Measurements from ENCODE around the gene TERT. TPM values are rescaled to one million over a fixed set of nuclear protein-coding genes. Genes with fewer than 3 reads are reported as not detected.
A peak's percentile ranks its signal among the peaks of the same experiment; 100 is the strongest.

Gene TERT
- total RNA-seq, 2 donors from 2014 or later, result 3.5 to 16.6 TPM

- no peak overlapping the region for H3K27ac Mint-ChIP-seq
- H3K36me3 Mint-ChIP-seq, result peaks cover 5 to 9% of the 10 kb centered on the region in 2 donors
- no peaks in the 10 kb centered on the region for H3K9me3 Mint-ChIP-seq
- ATAC-seq (no peak), DNase-seq (ENCODE audit: low spot score in 2 of 2) (no peak)
Observed at GRCh38 chr5:1324301-1324700, 29.4 kb upstream of the TERT start.

GRCh38 chr5:1323803-1324173, 28.9 kb upstream of the TERT start:
- Mint-ChIP-seq H3K27ac (no peak overlapping the region), H3K9me3 (no peaks in the 10 kb centered on the region), H3K36me3 (peaks cover 5 to 9% of the 10 kb centered on the region in 2 donors)
- DNase-seq (ENCODE audit: low spot score in 2 of 2) (no peak), ATAC-seq (no peak)

- Mint-ChIP-seq H3K9me3 (no peaks in the 10 kb centered on the region), H3K36me3 (peaks cover 9 to 11% of the 10 kb centered on the region in 2 donors), H3K27ac (no peak overlapping the region)
- no peak for ATAC-seq
- DNase-seq (ENCODE audit: low spot score in 2 of 2), result peak in 1 of 2 donors; percentile 49
Observed at GRCh38 chr5:1322955-1323802, 28.3 kb upstream of the TERT start.

- DNase-seq (ENCODE audit: low spot score in 2 of 2) (peak in 1 of 2 donors; percentile 50), ATAC-seq (no peak)
- H3K36me3 Mint-ChIP-seq, result peaks cover 9 to 16% of the 10 kb centered on the region in 2 donors
- no peak overlapping the region for H3K27ac Mint-ChIP-seq
- no peaks in the 10 kb centered on the region for H3K9me3 Mint-ChIP-seq
Observed at GRCh38 chr5:1322036-1322900, 27.4 kb upstream of the TERT start.

- H3K27ac Mint-ChIP-seq, result peak overlapping the region in 1 of 2 donors; percentile 68
- H3K9me3 Mint-ChIP-seq, result no peaks in the 10 kb centered on the region
- peaks cover 9 to 22% of the 10 kb centered on the region in 2 donors for H3K36me3 Mint-ChIP-seq
- ATAC-seq (no peak), DNase-seq (ENCODE audit: low spot score in 2 of 2) (peak in 1 of 2 donors; percentile 44)
Observed at GRCh38 chr5:1321576-1321975, 26.7 kb upstream of the TERT start.

GRCh38 chr5:1320436-1321344, 25.8 kb upstream of the TERT start:
- DNase-seq (ENCODE audit: low spot score in 2 of 2) (peak in 1 of 2 donors; percentile 49), ATAC-seq (no peak)
- peaks cover 5 to 22% of the 10 kb centered on the region in 2 donors for H3K36me3 Mint-ChIP-seq
- no peaks in the 10 kb centered on the region for H3K9me3 Mint-ChIP-seq
- H3K27ac Mint-ChIP-seq, result peak overlapping the region; percentile 55 to 68

GRCh38 chr5:1319436-1320256, 24.8 kb upstream of the TERT start:
- peak in 1 of 2 donors; percentile 54 for DNase-seq (ENCODE audit: low spot score in 2 of 2)
- Mint-ChIP-seq H3K9me3 (no peaks in the 10 kb centered on the region), H3K36me3 (peaks cover 5 to 22% of the 10 kb centered on the region in 2 donors), H3K27ac (peak overlapping the region; percentile 17 to 55)
- ATAC-seq, result no peak

- Mint-ChIP-seq H3K27ac (no peak overlapping the region), H3K36me3 (peaks cover 5 to 22% of the 10 kb centered on the region in 2 donors), H3K9me3 (no peaks in the 10 kb centered on the region)
- DNase-seq (ENCODE audit: low spot score in 2 of 2) (peak in 1 of 2 donors; percentile 37), ATAC-seq (no peak)
Observed at GRCh38 chr5:1318659-1319251, 23.9 kb upstream of the TERT start.

GRCh38 chr5:1317921-1318565, 23.2 kb upstream of the TERT start:
- DNase-seq (ENCODE audit: low spot score in 2 of 2) (peak in 1 of 2 donors; percentile 35), ATAC-seq (no peak)
- H3K36me3 Mint-ChIP-seq, result peaks cover 5 to 22% of the 10 kb centered on the region in 2 donors
- H3K9me3 Mint-ChIP-seq, result no peaks in the 10 kb centered on the region
- no peak overlapping the region for H3K27ac Mint-ChIP-seq

- DNase-seq (ENCODE audit: low spot score in 2 of 2) (no peak), ATAC-seq (peak; percentile 11 to 14)
- peak overlapping the region; percentile 89 to 90 for H3K27ac Mint-ChIP-seq
- no peaks in the 10 kb centered on the region for H3K9me3 Mint-ChIP-seq
- peaks cover 5 to 22% of the 10 kb centered on the region in 2 donors for H3K36me3 Mint-ChIP-seq
Observed at GRCh38 chr5:1316588-1317340, 21.9 kb upstream of the TERT start.

GRCh38 chr5:1315709-1316587, 21.1 kb upstream of the TERT start:
- ATAC-seq, result peak; percentile 66 to 81

GRCh38 chr5:1315018-1315708, 20.3 kb upstream of the TERT start:
- peaks cover 5 to 7% of the 10 kb centered on the region in 2 donors for H3K9me3 Mint-ChIP-seq
- peak overlapping the region; percentile 89 to 90 for H3K27ac Mint-ChIP-seq
- peaks cover 10 to 29% of the 10 kb centered on the region in 2 donors for H3K36me3 Mint-ChIP-seq
- ATAC-seq, result no peak
- DNase-seq (ENCODE audit: low spot score in 2 of 2), result peak in 1 of 2 donors; percentile 34

More at GRCh38 chr5:1315709-1316587, 21.1 kb upstream of the TERT start:
- DNase-seq (ENCODE audit: low spot score in 2 of 2), result peak; percentile 50 to 66
- Mint-ChIP-seq H3K27ac (peak overlapping the region; percentile 89 to 90), H3K9me3 (no peaks in the 10 kb centered on the region), H3K36me3 (peaks cover 6 to 26% of the 10 kb centered on the region in 2 donors)

- ATAC-seq (no peak), DNase-seq (ENCODE audit: low spot score in 2 of 2) (peak in 1 of 2 donors; percentile 51)
- peaks cover 10 to 31% of the 10 kb centered on the region in 2 donors for H3K36me3 Mint-ChIP-seq
- no peak overlapping the region for H3K27ac Mint-ChIP-seq
- H3K9me3 Mint-ChIP-seq, result peaks cover 6 to 7% of the 10 kb centered on the region in 2 donors
Observed at GRCh38 chr5:1314564-1314982, 19.7 kb upstream of the TERT start.
